MM.1S (cell line): ENCODE data around the gene TRAP1.

ENCODE experiments used
- EZH2 ChIP-seq: fragments of 300-600 bp; sonication (generic); optimal IDR thresholded peaks from 2 replicates; pipeline ENCODE3; 2017; ENCODE audit warnings: low read depth, mild to moderate bottlenecking, antibody characterized with exemption, low read length, mixed read lengths
- TF ChIP-seq, protein P1 (sequence below): fragments of 300-600 bp; sonication (generic); IDR thresholded peaks from 2 replicates; pipeline ENCODE4 v1.5.1; 2016; ENCODE audit warnings: antibody characterized with exemption, low read length, mixed read lengths

DNA sequence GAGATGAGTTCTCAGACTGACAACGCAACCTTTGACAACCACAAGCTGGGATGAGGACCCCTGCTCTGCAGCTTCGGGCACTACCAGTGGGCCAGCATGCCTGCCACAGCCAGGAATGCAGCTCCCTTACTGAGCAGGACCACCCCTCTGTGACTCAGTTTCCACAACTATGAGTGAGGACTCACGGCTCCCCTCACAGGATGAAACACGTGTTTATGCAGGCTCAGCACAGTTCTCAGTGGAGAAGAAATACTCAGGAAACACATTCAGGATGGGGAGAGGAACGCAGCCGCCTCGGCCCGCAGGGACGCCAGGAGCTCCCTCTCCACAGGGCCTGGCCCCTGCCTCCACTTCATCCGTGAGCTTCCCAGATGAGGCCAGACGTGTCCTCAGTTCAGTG, 48.7 kb downstream of the TRAP1 start:
- no peak for TF ChIP-seq EZH2
- TF ChIP-seq, protein P1, sequence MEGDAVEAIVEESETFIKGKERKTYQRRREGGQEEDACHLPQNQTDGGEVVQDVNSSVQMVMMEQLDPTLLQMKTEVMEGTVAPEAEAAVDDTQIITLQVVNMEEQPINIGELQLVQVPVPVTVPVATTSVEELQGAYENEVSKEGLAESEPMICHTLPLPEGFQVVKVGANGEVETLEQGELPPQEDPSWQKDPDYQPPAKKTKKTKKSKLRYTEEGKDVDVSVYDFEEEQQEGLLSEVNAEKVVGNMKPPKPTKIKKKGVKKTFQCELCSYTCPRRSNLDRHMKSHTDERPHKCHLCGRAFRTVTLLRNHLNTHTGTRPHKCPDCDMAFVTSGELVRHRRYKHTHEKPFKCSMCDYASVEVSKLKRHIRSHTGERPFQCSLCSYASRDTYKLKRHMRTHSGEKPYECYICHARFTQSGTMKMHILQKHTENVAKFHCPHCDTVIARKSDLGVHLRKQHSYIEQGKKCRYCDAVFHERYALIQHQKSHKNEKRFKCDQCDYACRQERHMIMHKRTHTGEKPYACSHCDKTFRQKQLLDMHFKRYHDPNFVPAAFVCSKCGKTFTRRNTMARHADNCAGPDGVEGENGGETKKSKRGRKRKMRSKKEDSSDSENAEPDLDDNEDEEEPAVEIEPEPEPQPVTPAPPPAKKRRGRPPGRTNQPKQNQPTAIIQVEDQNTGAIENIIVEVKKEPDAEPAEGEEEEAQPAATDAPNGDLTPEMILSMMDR: no peak
